ENCODE data around the gene HMGXB4. TPM values are rescaled to one million over a fixed set of nuclear protein-coding genes. Genes with fewer than 3 reads are reported as not detected.

The HMGXB4 gene
- total RNA-seq, 2 experiments from 2014 or later: 41.4 to 44.1 TPM

DNA sequence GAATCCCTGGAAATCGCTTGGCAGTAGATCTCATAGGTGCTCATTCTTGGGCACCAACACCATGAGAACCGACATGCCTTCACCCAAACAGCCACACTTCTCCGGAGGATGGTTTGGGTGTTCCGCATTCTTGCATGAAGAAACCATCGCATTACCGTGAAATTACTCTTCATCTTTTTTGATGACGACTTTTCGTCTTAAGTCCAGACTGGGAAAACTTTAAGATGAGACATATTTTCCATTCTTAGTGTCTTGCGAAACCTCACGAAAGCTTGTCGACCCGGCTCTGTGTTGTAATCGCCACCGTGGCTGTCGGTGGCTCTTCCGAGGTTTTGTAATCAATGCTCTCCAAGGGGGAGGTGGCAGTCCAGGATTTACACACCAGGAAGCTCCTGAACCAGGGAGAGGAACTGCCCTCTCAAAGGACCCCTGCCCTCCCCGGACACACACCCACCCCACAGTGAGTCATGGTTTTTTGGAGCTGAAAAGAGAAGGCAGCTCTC lies 44.1 kb downstream of the HMGXB4 start:
- H3K27ac ChIP-seq (ENCODE audit: low read depth in 1 of 2, low read length in 2 of 2): no peak overlapping the region

DNA sequence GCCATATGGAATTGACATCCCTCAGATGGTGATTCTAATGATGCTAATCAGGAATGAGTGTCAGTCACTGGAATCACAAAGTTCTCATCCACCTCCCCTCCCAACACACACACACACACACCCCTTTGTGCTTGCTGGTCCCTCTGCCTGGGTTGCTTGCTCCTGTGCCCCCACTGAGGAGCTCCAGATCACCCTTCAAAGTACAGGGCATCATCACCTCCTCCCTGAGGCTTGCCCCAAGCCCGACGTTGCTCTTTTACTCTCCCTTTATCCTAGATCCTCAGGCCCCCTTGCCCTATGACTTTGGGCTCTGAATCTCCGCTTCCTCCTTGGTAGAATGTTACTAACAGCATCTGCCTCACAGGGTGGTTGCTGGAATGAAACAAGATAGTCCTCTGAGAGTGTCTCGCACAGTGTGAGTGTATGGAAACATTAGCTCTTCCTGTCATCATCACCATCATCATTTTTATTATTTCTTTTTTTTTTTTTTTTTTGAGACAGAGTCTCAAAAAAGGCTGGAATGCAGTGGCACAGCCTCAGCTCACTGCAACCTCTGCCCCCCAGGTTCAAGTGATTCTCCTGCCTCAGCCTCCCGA lies 45.8 kb downstream of the HMGXB4 start:
- Histone ChIP-seq H3K36me3 (ENCODE audit: insufficient read depth, low read length) (no peaks in the 10 kb centered on the region), H3K27me3 (ENCODE audit: control insufficient read depth in 1 of 2, insufficient read depth in 2 of 2, low read length in 2 of 2) (no peaks in the 10 kb centered on the region), H3K4me3 (ENCODE audit: low read length) (no peak overlapping the region), H3K9me3 (ENCODE audit: control insufficient read depth in 1 of 2, insufficient read depth in 1 of 2, low read length in 2 of 2) (no peaks in the 10 kb centered on the region), H3K4me1 (ENCODE audit: insufficient read depth, low read length) (peaks cover 79% of the 10 kb centered on the region), H3K27ac (ENCODE audit: low read depth in 1 of 2, low read length in 2 of 2) (no peak overlapping the region)
- intact Hi-C loops (cut with DNase I, micrococcal nuclease): loop anchor here in 1 of 2 experiments (5.0 to 10.0 kb wide), 2 partner anchors 249 to 1222 kb away; partner anchors contain the start of gene EIF3D
- ChIA-PET CTCF (interaction anchor here (0.7 kb wide), 2 partner anchors 72 to 73 kb away, joined by 3 read pairs; no protein-coding TSS in a partner anchor), POLR2A (no interaction called here)
- ATAC-seq (ENCODE audit: poor library complexity) (no peak), DNase-seq (no peak)
- TF ChIP-seq, protein P1, sequence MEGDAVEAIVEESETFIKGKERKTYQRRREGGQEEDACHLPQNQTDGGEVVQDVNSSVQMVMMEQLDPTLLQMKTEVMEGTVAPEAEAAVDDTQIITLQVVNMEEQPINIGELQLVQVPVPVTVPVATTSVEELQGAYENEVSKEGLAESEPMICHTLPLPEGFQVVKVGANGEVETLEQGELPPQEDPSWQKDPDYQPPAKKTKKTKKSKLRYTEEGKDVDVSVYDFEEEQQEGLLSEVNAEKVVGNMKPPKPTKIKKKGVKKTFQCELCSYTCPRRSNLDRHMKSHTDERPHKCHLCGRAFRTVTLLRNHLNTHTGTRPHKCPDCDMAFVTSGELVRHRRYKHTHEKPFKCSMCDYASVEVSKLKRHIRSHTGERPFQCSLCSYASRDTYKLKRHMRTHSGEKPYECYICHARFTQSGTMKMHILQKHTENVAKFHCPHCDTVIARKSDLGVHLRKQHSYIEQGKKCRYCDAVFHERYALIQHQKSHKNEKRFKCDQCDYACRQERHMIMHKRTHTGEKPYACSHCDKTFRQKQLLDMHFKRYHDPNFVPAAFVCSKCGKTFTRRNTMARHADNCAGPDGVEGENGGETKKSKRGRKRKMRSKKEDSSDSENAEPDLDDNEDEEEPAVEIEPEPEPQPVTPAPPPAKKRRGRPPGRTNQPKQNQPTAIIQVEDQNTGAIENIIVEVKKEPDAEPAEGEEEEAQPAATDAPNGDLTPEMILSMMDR (IDR thresholded peaks at IDR 0.05): no peak
- H3K27me3 Mint-ChIP-seq: no peaks in the 10 kb centered on the region
- peaks cover 77% of the 10 kb centered on the region for H3K4me1 Mint-ChIP-seq (ENCODE audit: low read depth)
- H3K9me3 Mint-ChIP-seq: no peaks in the 10 kb centered on the region
- peak overlapping the region; percentile 77 for H3K27ac Mint-ChIP-seq
- peaks cover 20% of the 10 kb centered on the region for H3K36me3 Mint-ChIP-seq (ENCODE audit: low read depth)
- H3K4me3 Mint-ChIP-seq: peak overlapping the region; percentile 70

More for the DNA sequence above, 44.1 kb downstream of the HMGXB4 start:
- Mint-ChIP-seq H3K27ac (peak overlapping the region; percentile 96), H3K9me3 (no peaks in the 10 kb centered on the region), H3K36me3 (ENCODE audit: low read depth) (peaks cover 20% of the 10 kb centered on the region), H3K27me3 (no peaks in the 10 kb centered on the region), H3K4me3 (peak overlapping the region; percentile 100), H3K4me1 (ENCODE audit: low read depth) (peaks cover 60% of the 10 kb centered on the region)
- no peak for ATAC-seq (ENCODE audit: poor library complexity)
- CTCF ChIA-PET: no interaction called here
- DNase-seq: peak in 3 of 14 experiments; percentile 24 to 79 (median 70)
- POLR2A ChIA-PET: interaction anchor here (1.4 to 3.8 kb wide), 2 partner anchors 9 to 28 kb away, joined by 3 to 50 read pairs; no protein-coding TSS in a partner anchor
- no peaks in the 10 kb centered on the region for H3K9me3 ChIP-seq (ENCODE audit: control insufficient read depth in 1 of 2, insufficient read depth in 1 of 2, low read length in 2 of 2)
- intact Hi-C loops (cut with DNase I, micrococcal nuclease): loop anchor here in 1 of 2 experiments (2.0 to 10.0 kb wide), 3 partner anchors 97 to 1223 kb away; partner anchors contain the start of gene EIF3D
- peaks cover 62% of the 10 kb centered on the region for H3K4me1 ChIP-seq (ENCODE audit: insufficient read depth, low read length)
- H3K27me3 ChIP-seq (ENCODE audit: control insufficient read depth in 1 of 2, insufficient read depth in 2 of 2, low read length in 2 of 2): no peaks in the 10 kb centered on the region
- TF ChIP-seq, protein P1 (IDR thresholded peaks at IDR 0.05): no peak
- H3K4me3 ChIP-seq (ENCODE audit: low read length): no peak overlapping the region
- no peaks in the 10 kb centered on the region for H3K36me3 ChIP-seq (ENCODE audit: insufficient read depth, low read length)

DNA sequence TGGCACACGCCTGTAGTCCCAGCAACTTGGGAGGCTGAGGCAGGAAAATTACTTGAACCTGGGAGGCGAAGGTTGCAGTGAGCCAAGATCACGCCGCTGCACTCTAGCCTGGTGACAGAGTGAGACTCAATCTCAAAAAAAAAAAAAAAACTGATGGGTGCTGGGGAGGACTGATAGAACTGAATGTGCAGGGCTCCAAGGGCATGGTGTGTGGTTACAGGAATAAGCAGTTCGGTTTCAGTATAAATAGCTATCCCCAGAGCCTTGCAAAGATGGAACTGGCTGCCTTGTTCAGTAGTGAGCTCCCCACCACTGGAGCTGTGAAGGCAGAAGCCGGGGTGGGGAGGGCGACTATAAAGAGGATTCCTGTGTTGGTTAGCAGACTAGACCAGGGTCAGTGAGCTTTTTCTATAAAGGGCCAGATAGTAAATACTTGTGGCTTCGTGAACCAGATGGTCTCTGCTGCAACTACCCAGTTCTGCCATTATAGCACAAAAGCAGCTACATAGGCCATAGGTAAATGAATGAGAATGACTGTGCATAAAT lies 48.3 kb downstream of the HMGXB4 start:
- no peaks in the 10 kb centered on the region for H3K27me3 ChIP-seq (ENCODE audit: control insufficient read depth in 1 of 2, insufficient read depth in 2 of 2, low read length in 2 of 2)
- H3K4me3 Mint-ChIP-seq: no peak overlapping the region
- peaks cover 90% of the 10 kb centered on the region for H3K4me1 Mint-ChIP-seq (ENCODE audit: low read depth)
- H3K9me3 Mint-ChIP-seq: no peaks in the 10 kb centered on the region
- DNase-seq (no peak), ATAC-seq (ENCODE audit: poor library complexity) (no peak)
- TF ChIP-seq, protein P1 (IDR thresholded peaks at IDR 0.05): no peak
- peaks cover 12% of the 10 kb centered on the region for H3K36me3 Mint-ChIP-seq (ENCODE audit: low read depth)
- H3K4me1 ChIP-seq (ENCODE audit: insufficient read depth, low read length): peaks cover 89% of the 10 kb centered on the region
- peaks cover 5% of the 10 kb centered on the region for H3K36me3 ChIP-seq (ENCODE audit: insufficient read depth, low read length)
- ChIA-PET CTCF (interaction anchor here (0.7 to 1.5 kb wide), 3 partner anchors 19 to 48 kb away, joined by 3 to 5 read pairs (median 3); partner anchors contain the start of gene HMGXB4), POLR2A (interaction anchor here (1.1 to 1.6 kb wide), 5 partner anchors 14 to 343 kb away, joined by 3 to 16 read pairs (median 5); partner anchors contain the start of genes APOL6 and HMGXB4)
- peak overlapping the region in 1 of 2 donors; percentile 35 for H3K27ac ChIP-seq (ENCODE audit: low read depth in 1 of 2, low read length in 2 of 2)
- H3K27me3 Mint-ChIP-seq: no peaks in the 10 kb centered on the region
- H3K9me3 ChIP-seq (ENCODE audit: control insufficient read depth in 1 of 2, insufficient read depth in 1 of 2, low read length in 2 of 2): no peaks in the 10 kb centered on the region
- peak overlapping the region; percentile 77 for H3K27ac Mint-ChIP-seq
- intact Hi-C loops (cut with DNase I, micrococcal nuclease): loop anchor here in 1 of 2 experiments (10.0 kb wide), 1 partner anchor 1219 kb away; the partner anchor contains the start of gene EIF3D
- no peak overlapping the region for H3K4me3 ChIP-seq (ENCODE audit: low read length)
